Activated T-cell treated with anti-CD3 and anti-CD28 coated beads for 48 hours (primary cell): Measurements from ENCODE around the gene NPY1R.

Experiments used
- DNase-seq: peaks from one replicate; pipeline ENCODE4 v3.0.0-alpha.2; 2020; ENCODE audit warnings: low read depth

NPY1R gene

DNA sequence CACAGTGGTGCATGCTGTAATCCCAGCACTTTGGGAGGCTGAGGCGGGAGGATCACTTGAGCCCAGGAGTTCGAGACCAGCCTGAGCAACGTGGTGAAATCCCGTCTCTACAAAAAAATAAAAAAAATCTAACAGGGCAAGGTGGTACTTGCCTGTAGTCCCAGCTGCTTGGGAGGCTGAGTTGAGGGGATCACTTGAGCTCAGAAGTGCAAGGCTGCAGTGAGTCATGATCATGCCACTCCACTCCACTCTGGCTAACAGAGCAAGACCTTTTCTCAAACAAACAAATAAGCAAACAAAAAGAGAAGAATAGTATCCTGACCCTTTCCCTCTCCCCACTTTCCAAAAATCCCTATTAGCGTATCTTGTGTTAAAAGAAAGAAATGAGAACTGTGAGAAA, 52.7 kb downstream of the NPY1R start:
- no peak for DNase-seq

DNA sequence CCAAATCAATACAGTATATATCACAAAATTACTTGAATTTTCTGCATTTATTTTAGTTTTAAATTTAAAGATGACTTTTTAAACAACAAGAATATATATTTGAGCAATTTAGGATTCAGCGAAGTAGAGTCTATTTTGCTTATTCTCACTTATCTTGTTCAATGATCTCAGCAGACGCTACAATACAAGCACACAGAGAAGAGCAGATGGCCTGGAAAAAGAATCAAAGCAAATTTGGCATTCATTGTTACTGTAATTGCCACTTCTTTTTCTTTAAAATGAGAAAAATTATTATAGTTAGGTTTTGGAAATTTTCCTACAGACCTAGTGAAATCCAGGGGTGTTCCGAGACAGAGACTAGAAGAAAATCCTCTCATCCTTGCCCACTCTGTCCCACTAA, 57.5 kb downstream of the NPY1R start:
- DNase-seq, result no peak
